Liver (tissue), 9 donors: ENCODE data around the gene HMSD. TPM values are rescaled to one million over a fixed set of nuclear protein-coding genes. Genes with fewer than 3 reads are reported as not detected.

Experiments
- DNase-seq: peaks from one replicate; pipeline ENCODE4 v3.0.0-alpha.2; 2017; ENCODE audit warnings: low spot score
- H3K27ac ChIP-seq, 2 donors: one replicate each; pipeline ENCODE4 v1.7.0; 2013; ENCODE audit warnings: inconsistent platforms in 2 of 2, low read length in 2 of 2, control low read depth in 1 of 2, low read depth in 1 of 2, mild to moderate bottlenecking in 1 of 2
- H3K27me3 ChIP-seq, 4 donors: one replicate each; pipeline versions ENCODE4 v1.6.1 to v1.7.0; 2013; ENCODE audit warnings: low read length in 3 of 4, inconsistent platforms in 1 of 4, mild to moderate bottlenecking in 1 of 4, moderate library complexity in 1 of 4; ENCODE audit not compliant: control insufficient read depth in 4 of 4, insufficient read depth in 4 of 4
- H3K36me3 ChIP-seq, 4 donors: one replicate each; pipeline versions ENCODE4 v1.6.1 to v1.7.0; 2013; ENCODE audit warnings: low read length in 3 of 4, mild to moderate bottlenecking in 3 of 4, low read depth in 1 of 4, moderate library complexity in 1 of 4; ENCODE audit not compliant: control insufficient read depth in 4 of 4, insufficient read depth in 3 of 4
- H3K4me1 ChIP-seq, 4 donors: one replicate each; pipeline versions ENCODE4 v1.6.1 to v1.7.0; 2013; ENCODE audit warnings: low read length in 3 of 4, mild to moderate bottlenecking in 3 of 4, moderate library complexity in 1 of 4; ENCODE audit not compliant: control insufficient read depth in 4 of 4, insufficient read depth in 4 of 4
- H3K4me3 ChIP-seq, 3 donors: one replicate each; pipeline versions ENCODE4 v1.6.1 to v1.7.0; 2013; ENCODE audit warnings: low read length in 3 of 3, control low read depth in 1 of 3, low read depth in 1 of 3, mild to moderate bottlenecking in 1 of 3
- H3K9ac ChIP-seq, 2 donors: one replicate each; pipeline ENCODE4 v1.7.0; 2013; ENCODE audit warnings: low read length in 2 of 2, mild to moderate bottlenecking in 2 of 2, moderate library complexity in 2 of 2, control low read depth in 1 of 2, low read depth in 1 of 2
- H3K9me3 ChIP-seq, 4 donors: one replicate each; pipeline versions ENCODE4 v1.6.1 to v1.7.0; 2013; ENCODE audit warnings: low read length in 3 of 4; ENCODE audit not compliant: control insufficient read depth in 4 of 4
- ATF3 ChIP-seq: IDR thresholded peaks from 2 replicates; pipeline ENCODE4 v1.6.1; 2016; ENCODE audit warnings: antibody characterized with exemption
- CTCF ChIP-seq: fragments of 150-350 bp; IDR thresholded peaks from 2 replicates; pipeline ENCODE4 v1.5.1; 2017; ENCODE audit warnings: improper control_type of control experiment, low read depth, low read length; ENCODE audit not compliant: missing input control
- EGR1 ChIP-seq, 2 donors: IDR thresholded peaks; 2 replicates each; pipeline ENCODE4 v1.6.1; 2016 to 2018; ENCODE audit warnings: antibody characterized with exemption in 2 of 2, low read depth in 2 of 2
- FOXA1 ChIP-seq: IDR thresholded peaks from 2 replicates; pipeline ENCODE4 v1.6.1; 2016; ENCODE audit warnings: antibody characterized with exemption
- FOXA2 ChIP-seq: IDR thresholded peaks from 2 replicates; pipeline ENCODE4 v1.6.1; 2016; ENCODE audit warnings: antibody characterized with exemption
- GABPA ChIP-seq, 2 donors: IDR thresholded peaks in 1 of 2; conservative IDR thresholded peaks in 1 of 2; 2 replicates each; pipeline ENCODE4 v1.6.1; 2016; ENCODE audit warnings: antibody characterized with exemption in 2 of 2, mild to moderate bottlenecking in 1 of 2, moderate library complexity in 1 of 2
- HNF4A ChIP-seq, 2 donors: conservative IDR thresholded peaks; 2 replicates each; pipeline ENCODE4 v1.6.1; 2016; ENCODE audit warnings: antibody characterized with exemption in 2 of 2, mild to moderate bottlenecking in 2 of 2
- HNF4G ChIP-seq: IDR thresholded peaks from 2 replicates; pipeline ENCODE4 v1.6.1; 2016; ENCODE audit warnings: antibody characterized with exemption
- JUND ChIP-seq, 2 donors: IDR thresholded peaks; 2 replicates each; pipeline ENCODE4 v1.6.1; 2016; ENCODE audit warnings: antibody characterized with exemption in 2 of 2
- MAX ChIP-seq: IDR thresholded peaks from 2 replicates; pipeline ENCODE4 v1.6.1; 2016; ENCODE audit warnings: antibody characterized with exemption
- NR2F2 ChIP-seq: IDR thresholded peaks from 2 replicates; pipeline ENCODE4 v1.6.1; 2016; ENCODE audit warnings: antibody characterized with exemption
- RAD21 ChIP-seq, 2 donors: IDR thresholded peaks; 2 replicates each; pipeline ENCODE4 v1.6.1; 2016; ENCODE audit warnings: antibody characterized with exemption in 2 of 2, mild to moderate bottlenecking in 2 of 2
- REST ChIP-seq: IDR thresholded peaks from 2 replicates; pipeline ENCODE4 v1.6.1; 2016; ENCODE audit warnings: antibody characterized with exemption, mild to moderate bottlenecking
- RXRA ChIP-seq, 2 donors: IDR thresholded peaks; 2 replicates each; pipeline ENCODE4 v1.6.1; 2017 to 2018; ENCODE audit warnings: antibody characterized with exemption in 2 of 2, mild to moderate bottlenecking in 1 of 2
- SP1 ChIP-seq: IDR thresholded peaks from 2 replicates; pipeline ENCODE4 v1.6.1; 2018; ENCODE audit warnings: antibody characterized with exemption, mild to moderate bottlenecking
- TAF1 ChIP-seq: conservative IDR thresholded peaks from 2 replicates; pipeline ENCODE4 v1.6.1; 2016; ENCODE audit warnings: antibody characterized with exemption, mild to moderate bottlenecking
- YY1 ChIP-seq: IDR thresholded peaks from 2 replicates; pipeline ENCODE4 v1.6.1; 2016; ENCODE audit warnings: antibody characterized with exemption, mild to moderate bottlenecking
- ZBTB33 ChIP-seq: IDR thresholded peaks from 2 replicates; pipeline ENCODE4 v1.6.1; 2016; ENCODE audit warnings: antibody characterized with exemption
- WGBS: extraction: QIAGEN DNeasy Blood & Tissue Kit; methylation state at CpG from one replicate; pipeline ENCODE4 v1.1.7; 2013; 5-methylcytosine and 5-hydroxymethylcytosine counted together
- polyA plus RNA-seq, 2 donors: library from polyadenylated mRNA; stranded (reverse) in 1 of 2; unstranded in 1 of 2; fragments of 200-250 nt in 1 of 2; fragments of >200 nt in 1 of 2; fragmentation: Nextera tagmentation in 1 of 2; extraction: Ambion mirVana in 1 of 2; gene quantifications; one replicate each; pipeline versions ENCODE4 v1.2.1 to v1.2.3, GENCODE V29; 2013 to 2015
- total RNA-seq, 2 donors: library from RNA; depleted of rRNA; stranded (reverse); fragments of >200 nt; gene quantifications; one replicate each; pipeline ENCODE4 v1.2.3, GENCODE V29; 2014
- donor health status: healthy.
- donor health status: healthy.
- donor health status: healthy.
- donor health status: healthy.
- donor health status: healthy.

Gene HMSD
- total and polyA plus RNA-seq, 4 donors, result 0.13 to 0.28 (median 0.14) TPM; not detected in 1

- Histone ChIP-seq H3K27me3 (peaks cover 0 to 6% (median 0%) of the 10 kb centered on the region in 4 donors), H3K27ac (no peak overlapping the region)
Measured at GRCh38 chr18:63936156-63936931, 12.8 kb upstream of the HMSD start.

More at GRCh38 chr18:63936156-63936931, 12.8 kb upstream of the HMSD start:
- no peaks in the 10 kb centered on the region for H3K9me3 ChIP-seq
- H3K4me3 ChIP-seq, result peak overlapping the region in 1 of 3 donors; percentile 41
- H3K36me3 ChIP-seq, result no peaks in the 10 kb centered on the region
- peaks cover 0 to 10% (median 2%) of the 10 kb centered on the region in 4 donors for H3K4me1 ChIP-seq
- TF ChIP-seq FOXA1 (no peak), HNF4A (conservative IDR thresholded peaks at IDR 0.05) (no peak), CTCF (peak; percentile 69), RAD21 (IDR thresholded peaks at IDR 0.05) (peak; percentile 82 to 88), NR2F2 (peak; percentile 75), FOXA2 (no peak), HNF4G (no peak), MAX (no peak), GABPA (IDR thresholded peaks at IDR 0.05 in 1 of 2, conservative IDR thresholded peaks at IDR 0.05 in 1 of 2) (no peak), JUND (IDR thresholded peaks at IDR 0.05) (no peak), RXRA (IDR thresholded peaks at IDR 0.05) (no peak), ZBTB33 (no peak), EGR1 (IDR thresholded peaks at IDR 0.05; ENCODE audit: low read depth in 2 of 2) (no peak), TAF1 (no peak), REST (no peak), ATF3 (no peak), SP1 (no peak), YY1 (no peak)
- DNase-seq, result peak; percentile 70
- WGBS, result 2% methylated on average over 54 of the region's 54 CpGs
- no peak overlapping the region for H3K9ac ChIP-seq
